GM21576 (cell line): Measurements from ENCODE around the gene ZDHHC8.

Experiments used
- ATAC-seq: cut with Tn5 transposase; IDR thresholded peaks from one replicate; pipeline ENCODE4 v1.9.1; 2021; ENCODE audit warnings: mild to moderate bottlenecking, moderate library complexity; ENCODE audit not compliant: unreplicated experiment

The ZDHHC8 gene

GRCh38 chr22:20131597-20131858 lies at the start of gene ZDHHC8:
Gene ZDHHC8, plus strand, starts transcription at chr22:20131804. Its CDS starts 144 bp downstream, at chr22:20131948.
- peak; percentile 30 for ATAC-seq

GRCh38 chr22:20083157-20083890 lies 48.3 kb upstream of the ZDHHC8 start:
- ATAC-seq = no peak

GRCh38 chr22:20083891-20084546 lies 47.6 kb upstream of the ZDHHC8 start:
- ATAC-seq = no peak

GRCh38 chr22:20084547-20085413 lies 46.8 kb upstream of the ZDHHC8 start:
- ATAC-seq = no peak

- ATAC-seq = no peak
These were observed 46.0 kb upstream of the ZDHHC8 start for GRCh38 chr22:20085651-20086050.

- no peak for ATAC-seq
These were observed 45.5 kb upstream of the ZDHHC8 start for GRCh38 chr22:20086101-20086599.

- no peak for ATAC-seq
These were observed 44.8 kb upstream of the ZDHHC8 start for GRCh38 chr22:20086763-20087162.

GRCh38 chr22:20087319-20088262 lies 44.0 kb upstream of the ZDHHC8 start:
- ATAC-seq = no peak

GRCh38 chr22:20088263-20088648 lies 43.3 kb upstream of the ZDHHC8 start:
- no peak for ATAC-seq

- ATAC-seq = no peak
These were observed 42.2 kb upstream of the ZDHHC8 start for GRCh38 chr22:20089226-20089976.

GRCh38 chr22:20089977-20090729 lies 41.5 kb upstream of the ZDHHC8 start:
- no peak for ATAC-seq

GRCh38 chr22:20090730-20091240 lies 40.8 kb upstream of the ZDHHC8 start:
- ATAC-seq = no peak

GRCh38 chr22:20091690-20092476 lies 39.7 kb upstream of the ZDHHC8 start:
- no peak for ATAC-seq

GRCh38 chr22:20092477-20092854 lies 39.1 kb upstream of the ZDHHC8 start:
- ATAC-seq = no peak

- ATAC-seq = no peak
These were observed 38.0 kb upstream of the ZDHHC8 start for GRCh38 chr22:20093418-20094196.

GRCh38 chr22:20094197-20094807 lies 37.3 kb upstream of the ZDHHC8 start:
- no peak for ATAC-seq

- ATAC-seq = no peak
These were observed 36.1 kb upstream of the ZDHHC8 start for GRCh38 chr22:20095521-20095920.
